Mucosa of stomach (tissue), 1 donor: ENCODE measurements around the gene CDKN2B-AS1.

Source experiments
- H3K27me3 ChIP-seq: one replicate; pipeline ENCODE4 v1.7.0; 2013; ENCODE audit warnings: mild to moderate bottlenecking, low read length; ENCODE audit not compliant: control insufficient read depth, insufficient read depth
- H3K36me3 ChIP-seq: one replicate; pipeline ENCODE4 v1.7.0; 2013; ENCODE audit warnings: low read length; ENCODE audit not compliant: control insufficient read depth, insufficient read depth
- H3K4me1 ChIP-seq: one replicate; pipeline ENCODE4 v1.7.0; 2013; ENCODE audit warnings: mild to moderate bottlenecking, low read length; ENCODE audit not compliant: control insufficient read depth, insufficient read depth
- H3K4me3 ChIP-seq: one replicate; pipeline ENCODE4 v1.7.0; 2013; ENCODE audit warnings: low read length
- H3K9ac ChIP-seq: one replicate; pipeline ENCODE4 v1.7.0; 2013; ENCODE audit warnings: mild to moderate bottlenecking, low read length, moderate library complexity
- H3K9me3 ChIP-seq: one replicate; pipeline ENCODE4 v1.7.0; 2013; ENCODE audit warnings: mild to moderate bottlenecking, low read length, moderate library complexity; ENCODE audit not compliant: control insufficient read depth
- donor health status: Pancreatic carcinoma.

The CDKN2B-AS1 gene

GRCh38 chr9:22169243-22169642 lies 174.7 kb downstream of the CDKN2B-AS1 start:
- H3K36me3 ChIP-seq = no peaks in the 10 kb centered on the region
- peaks cover 5% of the 10 kb centered on the region for H3K4me1 ChIP-seq
- no peaks in the 10 kb centered on the region for H3K27me3 ChIP-seq
- H3K4me3 ChIP-seq = no peak overlapping the region
- H3K9ac ChIP-seq = no peak overlapping the region
- no peaks in the 10 kb centered on the region for H3K9me3 ChIP-seq

GRCh38 chr9:22169727-22170503 lies 175.3 kb downstream of the CDKN2B-AS1 start:
- Histone ChIP-seq H3K4me3 (no peak overlapping the region), H3K27me3 (no peaks in the 10 kb centered on the region), H3K9me3 (no peaks in the 10 kb centered on the region), H3K9ac (no peak overlapping the region), H3K36me3 (no peaks in the 10 kb centered on the region), H3K4me1 (peaks cover 5% of the 10 kb centered on the region)
